ENCODE measurements around the gene GLT8D2.
A peak's percentile ranks its signal among the peaks of the same experiment; 100 is the strongest.

The GLT8D2 gene

DNA sequence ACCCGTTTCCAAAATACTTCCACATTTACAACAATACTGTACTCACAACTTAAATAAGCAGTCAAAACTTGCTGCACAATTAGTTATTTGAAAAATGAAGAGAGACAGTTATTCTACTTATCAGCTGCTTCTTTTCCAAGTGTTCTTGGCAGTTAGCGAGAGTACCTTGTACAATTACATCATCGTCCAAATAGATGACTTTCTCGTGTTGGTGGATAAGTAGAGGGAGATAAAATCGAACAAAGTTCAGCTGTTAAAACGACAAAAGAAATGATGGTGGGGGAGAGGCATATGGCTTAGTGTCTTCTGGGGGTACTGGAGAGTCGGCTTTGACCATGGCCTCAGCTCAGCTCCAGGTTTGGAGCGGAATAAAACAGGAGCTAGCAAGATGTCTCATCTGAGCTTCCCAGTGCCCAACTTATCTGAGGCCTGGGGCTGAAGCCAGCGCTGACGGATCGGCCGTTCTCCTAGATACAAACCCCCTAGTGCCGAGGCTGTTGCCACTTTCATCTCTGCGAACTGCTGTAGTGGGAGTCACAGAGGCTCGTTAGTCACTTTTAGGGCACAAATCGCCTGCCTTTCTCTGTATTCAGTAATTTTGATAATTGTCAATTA lies 52.6 kb downstream of the GLT8D2 start:
- DNase-seq = no peak

DNA sequence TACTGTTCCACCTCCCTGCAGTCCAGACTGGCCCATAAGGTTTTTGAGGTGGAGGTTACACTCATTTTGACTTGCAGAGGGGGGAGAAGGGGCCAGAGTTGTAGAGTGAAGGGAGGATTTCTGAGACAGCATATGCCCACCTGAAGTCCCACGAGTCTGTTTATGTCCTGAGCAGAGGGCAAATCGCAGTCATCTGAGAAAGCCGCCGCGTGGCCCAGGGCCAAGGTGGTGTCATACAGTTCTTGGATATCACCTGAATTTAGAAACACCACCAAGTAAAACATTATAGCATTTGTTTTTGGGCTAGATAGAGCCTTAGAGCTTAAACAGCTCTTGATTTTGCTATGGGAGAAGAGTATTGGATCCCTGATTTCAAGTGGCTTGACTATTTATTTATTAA lies 53.4 kb downstream of the GLT8D2 start:
- DNase-seq = no peak

DNA sequence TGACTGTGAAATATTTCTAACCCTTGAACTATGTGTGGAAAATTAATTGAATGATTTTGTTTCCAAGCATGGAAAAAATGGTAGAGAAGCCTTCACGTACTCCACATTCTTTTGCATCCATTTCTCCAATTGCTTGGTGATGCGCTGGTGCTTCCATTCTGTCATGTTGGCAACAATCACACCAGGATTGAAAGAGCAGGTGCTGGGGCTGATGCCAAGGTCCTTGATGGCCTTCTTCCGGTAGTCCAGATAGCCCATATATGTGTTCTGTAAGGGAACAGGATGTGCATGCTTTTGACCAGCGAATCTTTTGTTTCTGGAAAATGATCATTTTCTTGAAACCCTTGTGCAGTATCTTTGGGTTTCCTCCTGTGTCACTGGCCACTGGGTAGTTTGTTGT lies 55.8 kb downstream of the GLT8D2 start:
- DNase-seq = no peak

DNA sequence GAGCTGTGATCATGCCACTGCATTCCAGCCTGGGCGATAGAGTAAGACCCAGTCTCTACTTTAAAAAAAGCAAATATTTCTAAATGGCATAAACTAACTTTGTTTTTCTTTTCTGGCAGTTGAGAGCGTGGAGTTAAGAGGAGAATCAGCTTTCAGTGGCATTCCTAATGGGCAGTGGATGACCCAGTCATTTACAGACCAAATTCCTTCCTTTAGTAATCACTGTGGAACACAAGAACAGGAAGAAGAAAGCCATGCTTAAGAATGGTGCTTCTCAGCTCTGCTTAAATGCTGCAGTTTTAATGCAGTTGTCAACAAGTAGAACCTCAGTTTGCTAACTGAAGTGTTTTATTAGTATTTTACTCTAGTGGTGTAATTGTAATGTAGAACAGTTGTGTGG lies 63.2 kb downstream of the GLT8D2 start:
- no peak for DNase-seq

DNA sequence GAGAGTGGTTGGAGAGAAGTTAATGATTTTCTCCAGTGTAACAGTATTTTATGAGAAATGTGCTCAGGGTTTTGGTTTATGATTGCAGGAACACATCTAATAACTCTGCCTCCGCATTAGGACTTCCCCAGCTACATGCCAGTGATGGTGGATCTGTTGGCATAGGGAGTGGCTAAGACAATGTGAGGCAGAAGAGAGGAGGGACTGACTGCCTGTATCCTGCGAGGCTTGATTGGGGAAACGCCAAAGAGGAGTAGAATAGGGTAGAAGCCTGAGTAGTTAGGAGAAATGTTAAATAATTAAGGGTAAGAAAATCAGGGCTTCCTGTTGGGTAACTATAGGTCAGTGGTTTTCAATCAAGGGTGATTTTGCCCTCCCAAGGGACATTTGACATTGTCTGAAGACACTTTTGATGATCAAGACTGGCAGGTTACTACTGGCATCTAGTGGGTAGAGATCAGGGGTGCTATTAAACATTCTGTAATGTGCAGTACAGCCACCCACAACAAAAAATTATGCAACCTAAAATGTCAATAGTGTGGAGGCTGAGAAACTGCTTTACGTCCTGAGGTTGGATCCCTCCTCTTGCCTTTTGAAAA lies 71.5 kb downstream of the GLT8D2 start:
- DNase-seq = no peak

DNA sequence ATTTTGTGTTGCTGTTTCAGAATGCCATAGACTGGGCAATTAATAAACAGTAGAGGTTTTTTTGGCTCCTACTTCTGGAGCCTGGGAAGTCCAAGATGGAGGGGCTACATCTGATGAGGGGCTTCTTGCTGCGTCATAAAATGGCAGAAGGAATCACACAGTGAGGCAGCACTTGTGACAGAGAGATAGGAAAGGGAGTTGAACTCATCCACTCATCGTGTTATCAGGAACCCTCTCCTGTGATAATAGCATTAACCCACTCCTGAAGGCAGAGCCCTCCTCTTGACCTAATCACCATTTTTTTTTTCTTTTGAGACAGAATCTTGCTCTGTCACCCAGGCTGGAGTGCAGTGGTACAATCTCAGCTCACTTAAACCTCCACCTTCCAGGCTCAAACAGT lies 74.6 kb downstream of the GLT8D2 start:
- no peak for DNase-seq

DNA sequence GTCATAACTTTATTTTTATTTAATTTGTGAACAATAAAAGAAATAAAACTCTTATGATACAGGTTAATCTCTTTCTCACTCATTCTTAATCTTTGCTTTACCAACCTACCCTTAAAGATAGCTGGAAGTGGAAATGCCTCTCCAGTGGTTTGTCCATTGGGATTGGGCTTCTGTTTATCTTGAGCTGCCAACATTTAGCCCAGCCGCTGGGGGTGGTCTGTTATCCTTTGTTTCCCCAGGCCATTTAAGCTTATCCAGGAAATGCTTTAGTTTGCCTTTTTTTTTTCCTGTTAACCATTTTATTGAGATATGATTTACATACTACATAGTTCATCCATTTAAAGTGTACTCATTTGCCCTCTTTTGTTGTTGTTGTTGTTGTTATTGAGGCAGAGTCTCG lies 76.1 kb downstream of the GLT8D2 start:
- no peak for DNase-seq

DNA sequence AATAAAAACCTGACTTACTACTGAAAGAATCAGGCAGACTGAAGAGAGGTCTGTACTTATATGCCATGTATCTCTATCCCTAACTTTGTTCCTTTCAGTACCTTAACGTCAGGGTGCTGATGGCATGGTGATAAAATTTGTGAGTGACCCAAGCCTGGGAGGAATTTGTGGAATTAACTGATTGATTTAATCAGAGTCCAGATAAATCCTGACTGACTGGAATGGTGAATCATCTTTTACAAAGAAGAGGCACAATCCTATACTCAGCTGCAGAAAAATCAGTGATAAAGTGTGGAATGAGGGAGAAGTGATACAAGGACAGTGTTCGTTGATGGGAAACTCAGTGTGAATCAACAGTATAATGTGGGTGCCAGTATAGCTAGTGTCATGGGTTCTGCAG lies 80.6 kb downstream of the GLT8D2 start:
- DNase-seq = no peak

DNA sequence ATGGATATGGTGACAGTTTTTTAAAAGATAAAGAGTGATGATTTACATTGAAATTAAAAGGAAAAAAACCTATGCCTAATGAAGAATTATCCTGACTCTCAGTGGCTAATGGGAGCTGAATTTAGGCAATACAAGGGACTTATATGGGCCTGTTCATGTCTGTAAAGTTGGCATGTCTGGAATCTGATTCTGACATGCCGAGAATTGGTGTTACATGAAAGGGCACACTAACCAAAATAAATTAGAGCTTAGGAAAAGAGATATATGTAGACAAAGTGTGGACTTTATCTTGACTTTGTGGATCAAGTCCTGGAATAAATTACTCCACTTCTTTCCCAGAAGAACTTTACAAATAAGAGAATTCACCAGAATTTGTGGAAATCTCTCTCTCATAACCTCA lies 83.3 kb downstream of the GLT8D2 start:
- no peak for DNase-seq

DNA sequence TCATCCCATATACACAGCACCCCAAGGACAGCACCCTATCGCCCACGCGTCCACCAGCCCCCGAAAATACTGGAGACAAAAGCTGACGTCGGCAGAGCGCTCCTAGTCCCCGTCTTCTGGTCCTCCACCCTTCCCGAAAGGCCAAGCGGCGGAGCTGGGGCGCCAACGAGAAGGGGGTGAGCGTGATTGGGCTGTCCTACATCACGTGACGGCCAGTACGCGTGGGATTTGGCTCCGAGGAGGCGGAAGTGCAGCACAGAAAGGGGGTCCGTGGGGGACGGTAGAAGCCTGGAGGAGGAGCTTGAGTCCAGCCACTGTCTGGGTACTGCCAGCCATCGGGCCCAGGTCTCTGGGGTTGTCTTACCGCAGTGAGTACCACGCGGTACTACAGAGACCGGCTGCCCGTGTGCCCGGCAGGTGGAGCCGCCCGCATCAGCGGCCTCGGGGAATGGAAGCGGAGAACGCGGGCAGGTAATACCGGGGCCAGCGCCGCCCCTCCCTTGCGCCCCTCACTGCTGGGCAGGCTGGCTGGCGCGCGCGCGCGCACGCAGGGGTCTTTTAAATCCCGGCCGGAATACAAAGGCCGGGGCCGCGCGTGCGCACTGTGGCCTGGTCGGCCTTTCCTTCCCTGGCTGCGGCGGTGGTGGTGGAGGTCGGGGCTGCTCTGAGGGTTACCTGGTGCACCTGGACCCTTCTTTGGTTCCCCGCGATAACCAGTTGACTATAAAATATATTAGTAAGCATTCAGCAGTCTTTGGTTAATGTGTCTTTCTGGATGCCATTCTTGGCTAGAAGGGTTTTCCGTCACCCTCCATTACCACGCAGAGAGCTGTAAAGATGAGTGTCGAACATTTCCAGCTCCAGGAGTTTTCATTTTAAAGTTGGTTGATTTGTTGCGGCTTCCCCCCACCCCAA lies 84.1 kb downstream of the GLT8D2 start, which contains the start of gene TDG:
TDG (plus strand) TSS at position 283 of the 915 bp plus-strand sequence; CDS start at position 449, 166 bp downstream.
- peak; percentile 95 for DNase-seq

DNA sequence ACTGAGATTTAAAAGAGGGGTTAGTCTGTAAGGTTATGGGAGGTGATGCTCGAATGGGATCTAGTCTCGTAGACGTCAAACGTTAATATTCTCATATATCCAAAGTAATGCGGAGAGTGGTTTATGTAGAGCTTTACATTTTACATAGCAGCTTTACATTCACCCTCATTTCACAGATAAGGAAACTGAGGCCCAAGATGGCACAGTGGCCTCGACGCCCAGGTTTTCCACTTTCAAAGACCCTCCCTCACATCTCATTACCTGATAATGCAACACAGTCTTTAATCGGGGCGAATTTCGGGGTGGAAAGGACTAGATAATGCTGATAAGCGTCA lies 84.8 kb downstream of the GLT8D2 start:
- DNase-seq = no peak

DNA sequence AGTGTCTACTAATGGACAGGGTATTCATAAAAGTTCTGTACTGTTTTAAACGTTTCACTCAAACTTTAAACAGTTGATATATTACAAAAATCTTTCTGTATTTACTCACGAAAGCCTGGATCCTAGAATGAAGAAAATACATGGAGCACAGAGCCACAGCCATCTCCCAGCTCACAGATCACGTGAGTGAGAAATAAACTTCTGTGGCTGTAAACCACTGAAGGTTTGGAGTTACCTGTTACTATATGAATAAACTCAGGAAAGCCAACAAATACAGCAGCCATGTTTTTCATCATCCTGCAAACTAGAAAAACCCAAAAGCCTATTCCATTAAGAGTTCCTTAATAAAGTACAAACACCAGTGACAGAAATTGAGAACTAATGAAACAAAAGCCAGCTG lies 85.2 kb downstream of the GLT8D2 start:
- DNase-seq = no peak

DNA sequence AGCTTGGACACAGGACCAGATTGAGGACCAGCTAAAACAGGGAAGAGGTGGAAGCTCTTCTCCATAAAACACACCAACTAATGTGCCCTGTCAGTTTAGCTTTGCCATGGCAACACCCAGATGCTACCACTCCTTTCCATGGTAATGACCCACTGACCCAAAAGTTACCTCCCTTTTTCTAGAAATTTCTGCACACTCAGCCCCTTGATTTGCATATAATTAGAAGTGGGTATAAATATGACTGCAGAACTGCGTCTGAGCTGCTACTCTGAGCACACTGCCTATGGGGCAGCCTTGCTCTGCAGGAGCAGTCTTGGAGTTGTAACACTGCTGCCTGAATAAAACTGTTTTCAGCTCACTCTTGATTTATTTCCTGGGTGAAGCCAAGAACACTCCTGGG lies 87.5 kb downstream of the GLT8D2 start:
- no peak for DNase-seq

DNA sequence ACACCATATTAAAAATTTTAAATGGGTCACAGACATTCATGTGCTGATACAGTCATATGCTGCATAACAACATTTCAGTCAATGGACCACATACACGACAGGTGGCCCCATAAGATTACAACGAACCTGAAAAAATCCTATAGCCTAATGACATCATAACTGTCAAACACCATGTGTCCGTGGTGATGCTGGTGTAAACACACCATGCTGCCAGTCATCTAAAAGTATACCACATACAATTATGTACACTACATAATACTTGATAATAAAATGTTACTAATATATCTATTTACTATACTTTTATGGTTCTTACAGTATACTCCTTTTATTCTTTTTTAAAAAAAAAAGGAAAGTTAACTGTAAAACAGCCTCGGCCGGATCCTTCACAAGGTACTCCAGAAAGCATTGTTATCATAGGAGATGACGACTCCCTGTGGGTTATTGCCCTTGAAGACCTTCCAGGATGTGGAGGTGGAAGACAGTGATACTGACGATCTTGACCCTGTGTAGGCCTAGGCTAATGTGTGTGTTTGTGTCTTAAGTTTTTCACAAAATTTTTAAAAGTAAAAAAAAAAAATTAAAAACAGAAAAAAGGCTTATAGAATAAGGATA lies 89.3 kb downstream of the GLT8D2 start:
- no peak for DNase-seq

DNA sequence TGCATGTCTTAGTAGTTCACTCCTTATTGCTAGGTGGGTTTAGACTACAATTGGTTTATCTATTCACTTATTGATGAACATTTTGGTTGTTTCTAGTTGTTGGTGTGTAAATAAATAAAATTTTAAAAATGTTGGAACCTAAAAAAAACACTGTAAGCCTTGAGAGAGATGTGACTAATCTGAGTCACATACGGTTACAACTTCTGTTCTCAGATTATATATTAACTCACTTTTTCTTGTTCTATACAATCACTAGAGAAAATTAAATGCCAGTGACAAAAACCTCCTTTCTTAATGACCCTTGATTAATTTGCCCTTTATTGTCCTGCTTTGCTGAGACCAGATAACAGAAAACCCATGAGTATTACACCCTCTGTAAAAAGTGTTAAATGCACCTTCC lies 91.4 kb downstream of the GLT8D2 start:
- DNase-seq = no peak

DNA sequence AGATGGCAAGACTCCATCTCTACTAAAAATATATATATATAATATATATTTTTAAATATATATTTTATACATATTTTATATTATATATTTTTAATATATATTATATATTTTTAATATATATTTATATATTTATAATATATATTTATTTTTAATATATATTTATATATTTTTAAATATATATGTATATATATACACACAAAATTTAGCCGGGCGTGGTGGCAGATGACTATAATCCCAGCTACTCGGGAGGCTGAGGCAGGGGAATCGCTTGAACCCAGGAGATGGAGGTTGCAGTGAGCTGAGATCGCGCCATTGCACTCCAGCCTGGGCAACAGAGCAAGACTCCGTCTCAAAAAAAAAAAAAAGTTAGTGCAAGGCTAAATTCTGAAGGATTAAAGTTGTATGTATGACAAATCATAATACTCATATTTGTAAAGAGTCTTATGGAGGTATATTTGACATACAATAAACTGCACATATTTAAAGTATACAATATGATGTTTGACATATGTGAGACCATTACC lies 92.1 kb downstream of the GLT8D2 start:
- DNase-seq = no peak

DNA sequence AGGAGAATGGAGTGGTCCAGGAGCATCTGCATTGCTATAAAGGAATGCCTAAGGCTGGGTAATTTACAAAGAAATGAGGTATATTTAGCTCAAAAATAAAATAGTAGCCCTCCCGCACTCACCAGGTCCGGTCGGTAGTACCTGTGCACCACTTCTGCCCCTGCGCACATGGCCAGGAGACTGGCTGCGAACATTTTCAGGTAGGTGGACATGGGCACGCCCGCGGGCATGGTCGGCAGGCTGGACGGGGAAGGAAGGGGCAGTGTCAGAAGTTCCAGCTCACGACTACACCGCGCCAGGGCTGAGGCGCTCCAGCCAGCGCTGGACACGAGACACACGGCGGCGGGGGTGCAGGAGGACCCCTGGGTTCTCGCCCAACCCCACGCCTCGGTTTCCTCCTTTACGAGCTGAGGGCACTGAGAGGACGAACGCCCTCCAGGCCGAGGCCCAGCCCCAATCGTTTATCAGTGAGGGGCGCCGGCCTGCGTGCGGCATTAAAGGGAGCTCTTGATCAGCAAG lies 93.4 kb downstream of the GLT8D2 start:
- DNase-seq = no peak

DNA sequence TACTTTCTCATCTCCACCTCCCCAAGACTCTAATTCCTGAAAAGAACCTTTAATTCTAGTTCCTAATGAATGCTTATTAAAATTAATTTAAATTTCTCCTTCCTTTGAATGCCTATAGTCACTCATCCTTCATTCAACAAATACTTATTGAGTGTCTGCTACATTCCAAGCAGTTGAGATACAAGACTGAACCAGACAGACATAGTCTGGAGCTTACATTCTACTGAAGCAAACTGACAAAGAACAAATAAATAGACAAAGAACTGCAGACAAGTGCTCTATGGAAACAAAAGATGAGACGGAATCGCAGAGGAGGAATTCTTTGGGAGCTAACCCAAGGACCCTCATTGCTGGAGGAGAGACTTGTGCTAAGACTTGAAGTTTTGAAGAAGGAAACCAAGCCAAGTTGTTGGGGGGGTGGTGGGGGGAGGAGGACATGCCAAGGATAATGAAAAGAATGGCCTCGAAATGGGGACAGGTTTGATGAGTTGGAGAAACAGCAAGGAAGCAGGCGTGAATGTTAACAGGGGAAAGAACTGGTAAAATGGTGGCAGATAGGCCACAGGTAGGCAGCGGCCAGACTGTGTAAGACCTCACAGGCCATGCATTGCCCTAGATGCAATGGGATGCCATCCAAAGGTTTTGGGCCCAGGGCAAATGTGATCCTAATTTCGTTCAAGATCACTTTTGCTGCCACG lies 94.0 kb downstream of the GLT8D2 start:
- no peak for DNase-seq

DNA sequence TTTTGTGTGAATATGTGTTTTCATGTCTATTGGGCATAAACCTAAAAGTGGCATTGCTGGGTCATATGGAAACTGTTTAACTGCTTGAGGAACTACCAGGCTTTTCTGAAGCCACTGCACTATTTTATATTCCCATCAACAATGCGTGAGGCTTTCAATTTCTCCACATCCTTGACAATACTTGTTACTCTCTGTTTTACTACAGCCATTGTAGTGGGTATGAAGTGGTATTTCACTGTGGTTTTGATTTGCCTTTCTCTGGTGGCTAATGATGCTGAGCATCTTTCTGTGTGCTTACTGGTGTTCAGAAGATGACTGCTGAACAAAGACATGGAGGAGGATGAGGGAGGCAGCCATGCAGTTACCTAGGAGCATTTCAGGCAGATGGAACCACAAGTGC lies 97.5 kb downstream of the GLT8D2 start:
- DNase-seq = no peak

DNA sequence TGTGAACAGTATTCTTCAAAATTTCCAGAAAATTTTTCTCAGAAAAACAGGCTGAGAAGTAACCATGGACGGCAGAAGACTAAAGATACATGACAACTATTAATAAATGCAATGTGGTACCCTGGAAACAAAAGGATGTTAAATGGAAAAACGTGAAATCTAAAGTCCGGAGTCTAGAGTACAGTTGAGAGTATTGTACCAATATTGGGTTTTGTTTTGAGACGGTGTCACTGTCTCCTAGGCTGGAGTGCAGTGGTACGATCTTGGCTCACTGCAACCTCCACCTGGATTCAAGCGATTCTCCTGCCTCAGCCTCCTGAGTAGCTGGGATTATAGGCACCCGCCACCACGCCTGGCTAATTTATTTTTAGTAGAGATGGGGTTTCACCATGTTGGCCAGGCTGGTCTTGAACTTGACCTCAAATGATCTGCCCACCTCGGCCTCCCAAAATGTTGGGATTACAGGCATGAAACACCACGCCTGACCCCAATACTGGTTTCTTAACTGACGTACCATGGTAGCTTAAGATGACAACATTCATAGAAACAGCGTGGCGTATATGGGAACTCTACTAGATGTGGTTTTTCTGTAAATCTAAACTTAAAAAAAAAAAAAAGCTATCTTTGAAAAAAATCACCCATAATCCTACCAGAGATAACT lies 101.1 kb downstream of the GLT8D2 start:
- DNase-seq = no peak

DNA sequence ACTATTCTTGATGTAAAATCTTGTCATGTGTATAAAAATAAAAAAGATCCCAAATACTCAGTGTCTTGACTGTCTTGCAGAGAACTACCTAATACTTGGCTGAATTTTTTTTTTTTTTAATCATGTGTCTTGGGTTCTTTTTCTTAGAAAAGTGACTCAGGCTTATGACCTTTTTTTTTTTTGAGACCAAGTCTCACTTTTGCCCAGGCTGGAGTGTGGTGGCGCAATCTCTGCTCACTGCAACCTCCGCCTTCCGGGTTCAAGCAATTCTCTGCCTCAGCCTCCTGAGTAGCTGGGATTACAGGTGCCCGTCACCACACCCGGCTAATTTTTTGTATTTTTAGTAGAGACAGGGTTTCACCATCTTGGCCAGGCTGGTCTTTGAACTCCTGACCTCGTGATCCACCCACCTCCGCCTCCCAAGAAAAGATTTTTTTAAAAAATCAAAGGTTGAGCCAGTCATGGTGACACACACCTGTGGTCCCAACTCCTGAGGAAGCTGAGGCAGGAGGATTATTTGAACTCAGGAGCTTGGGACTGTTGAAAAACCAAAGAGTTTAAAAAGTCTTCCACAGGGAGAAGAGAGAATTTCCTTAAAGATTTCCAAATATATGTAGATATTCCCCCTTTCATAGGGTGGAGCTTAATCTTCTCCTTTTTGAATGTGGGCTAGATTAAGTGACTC lies 102.0 kb downstream of the GLT8D2 start:
- no peak for DNase-seq

Data from CD4-positive, alpha-beta T cell treated with Interleukin-17A for 4 hours (primary cell).